DND-41 (cell line): ENCODE measurements around the gene USP32.

ENCODE experiments used
- ATAC-seq: fragments of 200-7000 bp; cut with Tn5 transposase; 3 replicates; pipeline ENCODE4 v1.9.1; 2021; ENCODE audit warnings: low read depth; ENCODE audit not compliant: insufficient read depth
- DNase-seq: peaks from one replicate; pipeline ENCODE4 v3.0.0-alpha.2; 2020
- H2AFZ ChIP-seq: 2 replicates; pipeline ENCODE4 v1.6.0; 2012; ENCODE audit warnings: low read depth, low read length
- H3K27ac ChIP-seq: 2 replicates; pipeline ENCODE4 v1.5.1; 2012; ENCODE audit warnings: low read length, inconsistent platforms
- H3K27me3 ChIP-seq: fragments of 200-600 bp; sonication (generic); 2 replicates; pipeline ENCODE4 v1.6.0; 2012; ENCODE audit warnings: low read length, mild to moderate bottlenecking, inconsistent platforms; ENCODE audit not compliant: insufficient read depth, poor library complexity
- H3K36me3 ChIP-seq: 2 replicates; pipeline ENCODE4 v1.5.1; 2012; ENCODE audit warnings: low read length, inconsistent platforms; ENCODE audit not compliant: insufficient read depth
- H3K4me1 ChIP-seq: 2 replicates; pipeline ENCODE4 v1.5.1; 2012; ENCODE audit warnings: mild to moderate bottlenecking, low read length; ENCODE audit not compliant: insufficient read depth
- H3K4me2 ChIP-seq: 2 replicates; pipeline ENCODE4 v1.6.0; 2012; ENCODE audit warnings: mild to moderate bottlenecking, moderate library complexity, low read length, inconsistent platforms; ENCODE audit not compliant: insufficient read depth
- H3K4me3 ChIP-seq, 2 experiments: fragments of 200-600 bp in 1 of 2; shearing (Covaris generic) in 1 of 2; 2 replicates each; pipeline ENCODE4 v1.5.1; 2012 to 2016; ENCODE audit warnings: inconsistent platforms in 2 of 2, low read length in 2 of 2, mild to moderate bottlenecking in 2 of 2, low read depth in 1 of 2, moderate library complexity in 1 of 2
- H3K79me2 ChIP-seq: 2 replicates; pipeline ENCODE4 v1.6.0; 2012; ENCODE audit warnings: low read length, inconsistent platforms; ENCODE audit not compliant: insufficient read depth
- H3K9ac ChIP-seq: 2 replicates; pipeline ENCODE4 v1.6.0; 2012; ENCODE audit warnings: low read depth, mild to moderate bottlenecking, inconsistent platforms, low read length, moderate library complexity
- H3K9me3 ChIP-seq: 2 replicates; pipeline ENCODE4 v1.5.1; 2012; ENCODE audit warnings: low read length, moderate library complexity, mild to moderate bottlenecking, inconsistent platforms; ENCODE audit not compliant: insufficient read depth, severe bottlenecking
- H4K20me1 ChIP-seq: 2 replicates; pipeline ENCODE4 v1.6.0; 2012; ENCODE audit warnings: low read length; ENCODE audit not compliant: insufficient read depth
- EZH2 ChIP-seq: IDR thresholded peaks from 3 replicates; pipeline ENCODE4 v1.6.1; 2012; ENCODE audit warnings: borderline replicate concordance, low read depth, mild to moderate bottlenecking, moderate library complexity, low read length, inconsistent platforms; ENCODE audit not compliant: severe bottlenecking
- TF ChIP-seq, protein P1 (sequence below): IDR thresholded peaks from 2 replicates; pipeline ENCODE4 v1.5.1; 2012; ENCODE audit warnings: borderline replicate concordance, low read length, moderate library complexity, mild to moderate bottlenecking; ENCODE audit not compliant: poor library complexity, severe bottlenecking; ENCODE audit errors: extremely low read depth

The USP32 gene

DNA sequence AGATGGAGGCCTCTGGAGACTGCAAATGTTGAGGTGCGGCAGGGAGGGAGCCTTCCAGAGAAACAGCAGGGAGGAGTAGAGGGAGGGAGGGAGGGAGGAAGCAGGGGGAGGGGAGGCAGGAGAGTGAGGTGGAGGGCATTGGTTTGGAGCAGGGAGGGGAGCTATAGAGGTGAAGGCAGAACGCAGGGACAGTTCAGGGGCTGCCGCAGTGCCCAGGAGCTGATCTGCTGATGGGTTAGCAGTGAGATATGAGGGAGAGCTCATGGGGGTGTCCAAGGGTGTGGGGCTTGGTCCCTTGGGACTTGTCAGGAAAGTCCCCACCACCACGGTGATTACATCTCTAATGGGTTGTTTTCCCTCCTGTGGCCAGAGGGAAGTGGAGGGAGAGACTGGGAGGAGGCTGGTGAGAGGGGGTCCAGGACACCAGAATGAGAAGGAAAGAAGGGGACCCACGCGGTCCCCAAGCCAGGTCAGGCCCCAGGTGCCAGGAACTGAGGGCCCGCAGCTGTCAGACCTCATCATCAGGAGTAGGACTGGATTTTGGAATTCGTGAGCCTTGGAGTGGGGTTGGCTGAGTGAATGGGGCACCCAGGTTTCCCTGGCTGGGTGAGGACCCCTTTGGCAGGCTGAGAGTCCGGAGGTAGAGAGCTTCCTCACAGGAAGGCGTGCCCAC lies 231.0 kb downstream of the USP32 start:
- Histone ChIP-seq H2AFZ (no peak overlapping the region), H3K4me2 (no peak overlapping the region), H3K9ac (no peak overlapping the region)

DNA sequence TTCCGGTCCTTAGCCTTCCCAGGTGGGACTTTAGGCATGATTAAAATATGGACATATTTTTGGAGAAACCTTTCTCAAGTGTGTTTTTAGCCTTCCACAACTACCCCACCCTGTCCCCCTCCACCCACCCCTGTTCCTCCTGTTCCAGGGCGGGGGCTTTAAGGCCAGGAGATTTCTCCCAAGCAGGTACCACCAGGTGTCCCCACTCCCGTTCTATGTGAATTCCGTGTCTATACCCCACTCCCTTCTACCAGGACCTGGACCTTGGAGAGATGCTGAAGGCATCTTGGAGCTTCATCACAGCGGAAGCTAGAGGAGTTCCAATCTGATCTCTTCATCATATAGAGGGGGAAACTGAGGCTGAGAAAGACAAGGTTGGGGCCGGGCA lies 232.5 kb downstream of the USP32 start:
- H3K27me3 ChIP-seq: no peaks in the 10 kb centered on the region
- no peak overlapping the region for H3K9ac ChIP-seq
- TF ChIP-seq EZH2: no peak
- TF ChIP-seq, protein P1, sequence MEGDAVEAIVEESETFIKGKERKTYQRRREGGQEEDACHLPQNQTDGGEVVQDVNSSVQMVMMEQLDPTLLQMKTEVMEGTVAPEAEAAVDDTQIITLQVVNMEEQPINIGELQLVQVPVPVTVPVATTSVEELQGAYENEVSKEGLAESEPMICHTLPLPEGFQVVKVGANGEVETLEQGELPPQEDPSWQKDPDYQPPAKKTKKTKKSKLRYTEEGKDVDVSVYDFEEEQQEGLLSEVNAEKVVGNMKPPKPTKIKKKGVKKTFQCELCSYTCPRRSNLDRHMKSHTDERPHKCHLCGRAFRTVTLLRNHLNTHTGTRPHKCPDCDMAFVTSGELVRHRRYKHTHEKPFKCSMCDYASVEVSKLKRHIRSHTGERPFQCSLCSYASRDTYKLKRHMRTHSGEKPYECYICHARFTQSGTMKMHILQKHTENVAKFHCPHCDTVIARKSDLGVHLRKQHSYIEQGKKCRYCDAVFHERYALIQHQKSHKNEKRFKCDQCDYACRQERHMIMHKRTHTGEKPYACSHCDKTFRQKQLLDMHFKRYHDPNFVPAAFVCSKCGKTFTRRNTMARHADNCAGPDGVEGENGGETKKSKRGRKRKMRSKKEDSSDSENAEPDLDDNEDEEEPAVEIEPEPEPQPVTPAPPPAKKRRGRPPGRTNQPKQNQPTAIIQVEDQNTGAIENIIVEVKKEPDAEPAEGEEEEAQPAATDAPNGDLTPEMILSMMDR: no peak
- no peaks in the 10 kb centered on the region for H3K4me1 ChIP-seq
- H2AFZ ChIP-seq: no peak overlapping the region
- ATAC-seq (no peak), DNase-seq (no peak)
- no peak overlapping the region for H3K4me3 ChIP-seq
- H3K9me3 ChIP-seq: no peaks in the 10 kb centered on the region
- H3K27ac ChIP-seq: no peak overlapping the region
- no peaks in the 10 kb centered on the region for H3K36me3 ChIP-seq
- no peaks in the 10 kb centered on the region; the same call in 1 of the 2 replicates for H4K20me1 ChIP-seq
- no peaks in the 10 kb centered on the region for H3K79me2 ChIP-seq
- H3K4me2 ChIP-seq: no peak overlapping the region

More for the DNA sequence above, 231.0 kb downstream of the USP32 start:
- no peaks in the 10 kb centered on the region; the same call in 1 of the 2 replicates for H4K20me1 ChIP-seq
- no peaks in the 10 kb centered on the region for H3K79me2 ChIP-seq
- H3K27ac ChIP-seq: no peak overlapping the region
- ATAC-seq (no peak), DNase-seq (no peak)
- no peaks in the 10 kb centered on the region for H3K27me3 ChIP-seq
- H3K4me3 ChIP-seq: no peak overlapping the region
- no peaks in the 10 kb centered on the region for H3K36me3 ChIP-seq
- no peaks in the 10 kb centered on the region for H3K4me1 ChIP-seq
- H3K9me3 ChIP-seq: no peaks in the 10 kb centered on the region
- TF ChIP-seq EZH2: no peak
- TF ChIP-seq, protein P1: no peak

DNA sequence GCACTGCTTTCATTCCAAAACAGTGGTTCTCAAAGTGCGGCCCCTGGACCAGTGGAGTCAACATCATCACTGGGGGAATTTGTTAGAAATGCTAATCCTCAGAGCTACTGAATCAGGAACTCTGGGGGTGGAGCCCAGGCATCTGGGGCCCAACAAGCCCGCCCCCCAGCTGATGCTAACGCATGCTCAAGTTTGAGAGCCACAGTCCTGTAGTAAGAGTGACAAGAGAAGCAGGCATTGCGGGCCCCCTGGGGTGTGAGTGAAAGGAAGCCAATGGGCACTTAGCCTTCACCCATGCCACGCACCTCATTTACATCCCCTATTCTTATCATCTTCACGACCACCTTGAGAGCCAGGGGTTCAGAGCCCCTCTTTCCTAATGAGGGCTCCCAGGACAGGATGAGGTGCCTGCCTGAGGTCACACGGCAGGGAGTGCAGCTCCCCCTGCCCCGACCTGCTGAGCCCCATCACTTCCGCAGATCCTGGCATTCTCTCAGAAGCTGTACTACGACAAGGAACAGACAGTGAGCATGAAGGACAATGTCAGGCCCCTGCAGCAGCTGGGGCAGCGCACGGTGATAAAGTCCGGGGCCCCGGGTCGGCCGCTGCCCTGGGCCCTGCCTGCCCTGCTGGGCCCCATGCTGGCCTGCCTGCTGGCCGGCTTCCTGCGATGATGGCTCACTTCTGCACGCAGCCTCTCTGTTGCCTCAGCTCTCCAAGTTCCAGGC lies 233.0 kb downstream of the USP32 start:
- Histone ChIP-seq H3K27me3 (no peaks in the 10 kb centered on the region), H3K36me3 (no peaks in the 10 kb centered on the region), H3K9me3 (no peaks in the 10 kb centered on the region), H3K4me3 (no peak overlapping the region), H3K27ac (no peak overlapping the region), H3K4me2 (no peak overlapping the region), H2AFZ (no peak overlapping the region), H4K20me1 (no peaks in the 10 kb centered on the region; the same call in 1 of the 2 replicates), H3K9ac (no peak overlapping the region), H3K4me1 (no peaks in the 10 kb centered on the region), H3K79me2 (no peaks in the 10 kb centered on the region)
- no peak for DNase-seq
- no peak for ATAC-seq
- no peak for TF ChIP-seq EZH2
- TF ChIP-seq, protein P1: no peak
